Loucy (cell line): ENCODE results near the gene MED13L.

Experiments
- H2AFZ ChIP-seq: fragments of 200-600 bp; sonication (generic); 2 replicates; pipeline ENCODE4 v1.6.0; 2016; ENCODE audit warnings: antibody characterized with exemption, mild to moderate bottlenecking, low read length, moderate library complexity
- H3F3A ChIP-seq: fragments of 200-600 bp; 2 replicates; pipeline ENCODE4 v1.6.0; 2016; ENCODE audit warnings: antibody characterized with exemption, low read depth, mild to moderate bottlenecking
- H3K27me3 ChIP-seq: fragments of 200-600 bp; sonication (generic); 2 replicates; pipeline ENCODE4 v1.6.1; 2014; ENCODE audit warnings: low read length, mild to moderate bottlenecking; ENCODE audit not compliant: insufficient read depth, poor library complexity, severe bottlenecking
- H3K36me3 ChIP-seq: fragments of 200-600 bp; sonication (generic); 2 replicates; pipeline ENCODE4 v1.6.1; 2016; ENCODE audit warnings: low read length; ENCODE audit not compliant: insufficient read depth
- H3K4me1 ChIP-seq: fragments of 200-600 bp; sonication (generic); 2 replicates; pipeline ENCODE4 v1.5.1; 2014; ENCODE audit warnings: low read length, mild to moderate bottlenecking; ENCODE audit not compliant: insufficient read depth, poor library complexity, severe bottlenecking
- H3K4me2 ChIP-seq: fragments of 200-600 bp; sonication (generic); 2 replicates; pipeline ENCODE4 v1.6.0; 2014; ENCODE audit warnings: antibody characterized with exemption, low read length, low read depth, mild to moderate bottlenecking; ENCODE audit not compliant: poor library complexity, severe bottlenecking
- H3K4me3 ChIP-seq: fragments of 200-600 bp; sonication (generic); 2 replicates; pipeline ENCODE4 v1.5.1; 2014; ENCODE audit warnings: low read length, mild to moderate bottlenecking, mixed read lengths; ENCODE audit not compliant: poor library complexity, severe bottlenecking
- H3K79me2 ChIP-seq: fragments of 200-600 bp; sonication (generic); 2 replicates; pipeline ENCODE4 v1.6.1; 2014; ENCODE audit warnings: low read length; ENCODE audit not compliant: insufficient read depth
- H3K9ac ChIP-seq: fragments of 200-600 bp; sonication (generic); 2 replicates; pipeline ENCODE4 v1.6.0; 2014; ENCODE audit warnings: mild to moderate bottlenecking, low read depth, low read length, moderate library complexity; ENCODE audit not compliant: poor library complexity, severe bottlenecking
- H3K9me2 ChIP-seq: fragments of 200-600 bp; sonication (generic); replicated peaks from 2 replicates; pipeline ENCODE4 v1.6.1; 2016; ENCODE audit warnings: low read depth, low read length, mixed read lengths
- H3K9me3 ChIP-seq: fragments of 200-600 bp; sonication (generic); 2 replicates; pipeline ENCODE4 v1.6.1; 2014; ENCODE audit warnings: mild to moderate bottlenecking, antibody characterized with exemption, low read length, low read depth; ENCODE audit not compliant: insufficient read depth
- H4K20me1 ChIP-seq: fragments of 200-600 bp; sonication (generic); 2 replicates; pipeline ENCODE4 v1.6.0; 2014; ENCODE audit warnings: antibody characterized with exemption, low read length, mild to moderate bottlenecking; ENCODE audit not compliant: insufficient read depth, poor library complexity, severe bottlenecking
- EZH2phosphoT487 ChIP-seq: fragments of 200-600 bp; IDR thresholded peaks from 2 replicates; pipeline ENCODE4 v1.6.1; 2018; ENCODE audit warnings: antibody characterized with exemption, mild to moderate bottlenecking, moderate library complexity, borderline replicate concordance
- TF ChIP-seq, protein P1 (sequence below): fragments of 200-600 bp; sonication (generic); conservative IDR thresholded peaks from 2 replicates; pipeline ENCODE4 v1.5.1; 2014; ENCODE audit warnings: mild to moderate bottlenecking, antibody characterized with exemption, low read length

MED13L gene

DNA sequence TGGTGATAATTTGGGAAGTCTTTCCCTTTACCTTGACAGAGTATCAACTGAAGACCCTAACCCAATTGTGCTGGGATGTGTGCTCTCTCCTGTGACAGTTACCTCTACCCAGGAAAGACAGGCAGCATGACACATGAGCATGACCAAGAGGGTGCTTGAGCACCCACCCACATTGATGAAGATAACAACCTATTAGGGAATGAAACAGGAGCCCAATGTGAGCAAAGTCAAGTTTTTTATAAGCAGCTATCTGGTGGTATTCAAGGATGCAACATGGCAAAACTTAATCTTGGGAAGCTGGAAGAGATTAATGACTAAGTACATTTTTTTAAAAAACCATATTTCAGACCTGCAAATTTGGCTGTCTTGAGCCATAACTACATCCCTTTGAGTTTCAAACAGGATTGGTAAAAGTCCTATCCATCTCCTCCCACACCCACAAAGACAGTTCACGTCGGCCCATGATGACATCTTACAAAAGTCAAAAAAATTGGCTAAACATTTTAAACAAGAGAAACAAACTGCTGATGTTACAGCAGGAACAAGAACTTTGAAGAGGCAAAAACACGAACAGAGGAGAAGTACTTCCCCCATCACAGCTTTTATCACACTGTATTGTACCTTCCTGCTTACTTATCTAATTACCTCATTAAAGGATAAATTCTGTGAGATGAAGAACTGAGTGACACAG, 60.3 kb downstream of the MED13L start:
- H3F3A ChIP-seq, result no peaks in the 10 kb centered on the region
- peaks cover 37% of the 10 kb centered on the region for H4K20me1 ChIP-seq
- no peaks in the 10 kb centered on the region for H3K36me3 ChIP-seq
- peaks cover 87% of the 10 kb centered on the region for H3K79me2 ChIP-seq
- peaks cover 11% of the 10 kb centered on the region for H3K4me1 ChIP-seq
- no peak overlapping the region for H2AFZ ChIP-seq
- no peaks in the 10 kb centered on the region for H3K27me3 ChIP-seq
- no peak overlapping the region for H3K4me2 ChIP-seq
- H3K4me3 ChIP-seq, result no peak overlapping the region
- TF ChIP-seq EZH2phosphoT487, result no peak
- TF ChIP-seq, protein P1, sequence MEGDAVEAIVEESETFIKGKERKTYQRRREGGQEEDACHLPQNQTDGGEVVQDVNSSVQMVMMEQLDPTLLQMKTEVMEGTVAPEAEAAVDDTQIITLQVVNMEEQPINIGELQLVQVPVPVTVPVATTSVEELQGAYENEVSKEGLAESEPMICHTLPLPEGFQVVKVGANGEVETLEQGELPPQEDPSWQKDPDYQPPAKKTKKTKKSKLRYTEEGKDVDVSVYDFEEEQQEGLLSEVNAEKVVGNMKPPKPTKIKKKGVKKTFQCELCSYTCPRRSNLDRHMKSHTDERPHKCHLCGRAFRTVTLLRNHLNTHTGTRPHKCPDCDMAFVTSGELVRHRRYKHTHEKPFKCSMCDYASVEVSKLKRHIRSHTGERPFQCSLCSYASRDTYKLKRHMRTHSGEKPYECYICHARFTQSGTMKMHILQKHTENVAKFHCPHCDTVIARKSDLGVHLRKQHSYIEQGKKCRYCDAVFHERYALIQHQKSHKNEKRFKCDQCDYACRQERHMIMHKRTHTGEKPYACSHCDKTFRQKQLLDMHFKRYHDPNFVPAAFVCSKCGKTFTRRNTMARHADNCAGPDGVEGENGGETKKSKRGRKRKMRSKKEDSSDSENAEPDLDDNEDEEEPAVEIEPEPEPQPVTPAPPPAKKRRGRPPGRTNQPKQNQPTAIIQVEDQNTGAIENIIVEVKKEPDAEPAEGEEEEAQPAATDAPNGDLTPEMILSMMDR, result no peak
- no peak overlapping the region for H3K9ac ChIP-seq
- no peaks in the 10 kb centered on the region for H3K9me3 ChIP-seq
- no peaks in the 10 kb centered on the region for H3K9me2 ChIP-seq

DNA sequence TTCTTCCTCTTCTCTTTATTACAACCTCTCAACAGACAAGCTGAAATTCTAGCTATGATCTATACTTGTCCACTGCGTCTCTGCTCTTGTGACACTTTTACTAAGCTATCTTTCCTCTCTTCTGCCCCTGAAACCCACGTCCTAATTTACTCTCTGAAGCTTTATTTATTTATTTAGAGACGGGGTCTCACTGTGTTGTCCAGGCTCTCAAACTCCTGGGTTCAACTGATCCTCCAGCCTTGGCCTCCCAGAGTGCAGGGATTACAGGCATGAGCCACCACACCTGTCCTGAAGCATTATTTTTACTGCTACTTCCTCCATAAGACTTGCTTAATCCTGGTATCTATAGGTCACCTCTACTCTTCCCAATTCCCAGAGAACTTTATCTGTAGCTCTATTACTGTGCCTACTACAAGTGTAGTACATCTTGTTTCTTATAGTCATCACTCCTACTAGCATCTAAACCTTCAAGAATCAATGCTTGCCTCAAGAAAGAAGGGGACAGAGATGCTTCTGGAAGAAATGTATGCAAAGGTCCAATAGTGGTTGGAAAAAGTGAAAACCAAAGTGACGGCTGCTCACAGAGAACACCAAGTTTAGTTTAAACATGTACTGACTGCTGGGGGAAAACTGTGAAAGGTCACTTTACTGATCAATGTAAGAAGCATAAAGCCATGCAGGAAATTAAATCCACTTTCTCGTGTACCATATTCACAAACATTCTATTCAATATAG, 61.3 kb downstream of the MED13L start:
- Histone ChIP-seq H3K9ac (no peak overlapping the region), H4K20me1 (peaks cover 43% of the 10 kb centered on the region), H3F3A (no peaks in the 10 kb centered on the region), H3K9me3 (no peaks in the 10 kb centered on the region), H3K9me2 (no peaks in the 10 kb centered on the region), H3K4me3 (no peak overlapping the region), H3K27me3 (no peaks in the 10 kb centered on the region), H3K79me2 (peaks cover 88% of the 10 kb centered on the region), H3K36me3 (no peaks in the 10 kb centered on the region), H2AFZ (no peak overlapping the region), H3K4me2 (no peak overlapping the region), H3K4me1 (peaks cover 17% of the 10 kb centered on the region)
- TF ChIP-seq, protein P1, result no peak
- no peak for TF ChIP-seq EZH2phosphoT487

DNA sequence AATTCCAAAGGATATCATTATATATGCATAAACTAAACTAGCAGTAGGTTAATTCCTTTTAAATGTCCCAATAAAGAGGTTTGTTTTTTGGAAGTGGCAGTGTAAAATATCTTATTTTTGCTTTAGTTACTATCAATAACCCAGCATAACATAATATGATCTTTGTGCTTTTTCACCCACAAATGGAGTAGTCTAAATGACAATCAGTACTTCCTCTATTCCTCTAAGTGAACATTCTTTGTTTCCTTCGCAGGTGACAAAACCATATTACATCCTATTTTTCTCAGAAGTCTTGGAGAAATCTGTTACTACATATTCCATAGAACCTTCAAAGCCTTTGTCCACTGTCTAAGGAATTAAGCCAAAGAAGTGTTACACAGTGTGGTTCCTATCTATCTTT, 62.5 kb downstream of the MED13L start:
- no peak for TF ChIP-seq EZH2phosphoT487
- TF ChIP-seq, protein P1, result no peak
- peaks cover 89% of the 10 kb centered on the region for H3K79me2 ChIP-seq
- no peak overlapping the region for H3K4me2 ChIP-seq
- no peak overlapping the region for H2AFZ ChIP-seq
- H3K36me3 ChIP-seq, result no peaks in the 10 kb centered on the region
- H3K4me1 ChIP-seq, result peaks cover 26% of the 10 kb centered on the region
- H3K9ac ChIP-seq, result no peak overlapping the region
- H3K9me3 ChIP-seq, result no peaks in the 10 kb centered on the region
- no peak overlapping the region for H3K4me3 ChIP-seq
- no peaks in the 10 kb centered on the region for H3F3A ChIP-seq
- no peaks in the 10 kb centered on the region for H3K9me2 ChIP-seq
- H3K27me3 ChIP-seq, result no peaks in the 10 kb centered on the region
- peaks cover 55% of the 10 kb centered on the region for H4K20me1 ChIP-seq
